T-helper 22 cell (primary cell): Measurements from ENCODE around the gene GPR78.
"Not testable (repeated sequence)": the region's sequence is repeated elsewhere in the genome, so short reads cannot be mapped to it uniquely, and the experiment has no call there.

Source experiments
- DNase-seq: peaks from one replicate; pipeline ENCODE4 v3.0.0-alpha.2; 2020; ENCODE audit warnings: low read depth

Gene GPR78

DNA sequence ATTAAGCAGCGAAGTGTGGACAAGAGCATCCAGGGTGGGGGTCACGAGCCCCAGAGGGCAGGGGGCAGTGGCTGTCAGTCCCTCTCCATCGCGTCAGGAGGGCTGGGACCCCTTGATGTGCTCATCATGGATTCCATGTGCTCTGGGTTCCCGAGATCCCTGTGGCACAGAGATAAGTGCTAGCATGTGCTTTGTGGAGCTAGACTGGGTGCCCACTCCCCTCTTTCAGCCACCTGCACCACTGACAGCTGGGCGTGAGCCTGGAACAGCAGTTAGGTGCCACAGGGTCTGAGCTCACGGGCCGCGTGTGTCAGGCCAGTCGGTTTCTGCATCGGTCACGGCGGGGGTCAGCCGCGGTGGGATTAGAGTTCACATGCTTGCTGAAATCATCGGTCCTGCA lies 36.6 kb downstream of the GPR78 start:
- no peak for DNase-seq

DNA sequence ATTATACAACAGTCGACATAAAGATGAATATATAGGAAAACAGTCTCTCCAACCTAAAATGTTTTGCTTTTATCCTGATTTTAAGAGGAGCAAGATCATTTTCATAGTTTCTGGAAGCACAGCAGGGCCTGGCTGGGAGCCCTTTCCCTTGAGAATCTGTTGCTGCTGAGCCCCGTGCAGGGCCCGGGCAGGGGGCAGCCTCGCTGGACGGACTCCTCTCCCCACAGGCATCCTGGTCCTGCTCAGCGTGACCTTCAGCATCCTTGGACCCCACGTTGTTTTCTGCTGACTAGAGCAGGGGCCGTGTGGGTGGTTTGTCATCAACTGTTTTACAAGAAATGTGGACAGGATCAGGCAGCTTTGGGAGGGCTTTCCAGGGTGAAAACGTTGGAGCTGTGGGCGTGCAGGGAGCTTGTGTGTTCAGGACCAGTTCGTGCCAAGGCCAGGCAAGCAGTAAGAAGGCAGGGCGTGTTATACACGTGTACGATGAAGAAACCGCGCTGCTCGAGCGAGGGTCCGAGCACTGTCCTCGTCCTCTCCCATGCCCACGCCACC lies 37.4 kb downstream of the GPR78 start:
- DNase-seq: no peak

DNA sequence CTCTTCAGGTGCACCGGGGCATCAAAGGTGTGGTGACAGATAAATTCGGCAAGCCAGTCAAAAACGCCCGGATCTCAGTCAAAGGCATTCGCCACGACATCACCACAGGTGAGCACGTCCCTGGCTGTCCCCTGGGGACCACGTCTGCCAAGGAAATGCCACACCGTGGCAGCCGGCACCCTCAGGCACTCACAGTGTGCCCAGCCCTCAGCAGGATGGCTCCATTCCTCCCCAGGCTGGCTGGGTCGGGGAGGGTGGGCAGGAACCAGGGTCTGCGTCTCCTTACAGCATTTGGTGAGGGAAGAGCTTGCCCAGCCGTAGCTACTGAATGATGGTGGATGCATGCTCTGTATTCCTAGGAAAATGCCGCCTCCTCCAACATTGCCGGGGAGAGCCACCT lies 38.2 kb downstream of the GPR78 start:
- DNase-seq: no peak

DNA sequence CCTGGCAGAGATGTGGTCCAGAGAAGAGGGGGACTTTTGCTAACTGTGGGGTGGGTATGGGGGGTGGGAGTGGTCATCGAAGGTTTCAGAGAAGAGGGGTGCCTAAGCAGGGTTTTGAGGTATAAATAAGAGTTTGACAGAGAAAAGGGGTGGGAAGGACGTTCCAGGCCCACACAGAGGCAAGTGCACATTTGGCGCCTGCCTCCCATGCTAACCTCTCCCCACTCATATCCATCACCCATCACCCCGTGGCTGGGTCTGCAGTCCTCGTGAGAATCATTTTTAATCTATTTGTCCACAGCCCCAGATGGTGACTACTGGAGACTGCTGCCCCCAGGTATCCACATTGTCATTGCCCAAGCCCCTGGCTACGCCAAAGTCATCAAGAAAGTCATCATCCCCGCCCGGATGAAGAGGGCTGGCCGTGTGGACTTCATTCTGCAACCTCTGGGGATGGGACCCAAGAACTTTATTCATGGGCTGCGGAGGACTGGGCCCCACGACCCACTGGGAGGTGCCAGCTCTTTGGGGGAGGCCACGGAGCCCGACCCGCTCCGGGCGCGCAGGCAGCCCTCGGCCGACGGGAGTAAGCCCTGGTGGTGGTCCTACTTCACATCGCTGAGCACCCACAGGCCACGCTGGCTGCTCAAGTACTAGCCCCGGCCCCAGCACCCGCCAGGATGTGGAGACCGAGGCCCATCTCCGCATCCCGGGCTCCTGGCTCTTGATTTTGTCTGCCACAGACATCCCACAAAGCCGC lies 38.9 kb downstream of the GPR78 start:
- DNase-seq: no peak

DNA sequence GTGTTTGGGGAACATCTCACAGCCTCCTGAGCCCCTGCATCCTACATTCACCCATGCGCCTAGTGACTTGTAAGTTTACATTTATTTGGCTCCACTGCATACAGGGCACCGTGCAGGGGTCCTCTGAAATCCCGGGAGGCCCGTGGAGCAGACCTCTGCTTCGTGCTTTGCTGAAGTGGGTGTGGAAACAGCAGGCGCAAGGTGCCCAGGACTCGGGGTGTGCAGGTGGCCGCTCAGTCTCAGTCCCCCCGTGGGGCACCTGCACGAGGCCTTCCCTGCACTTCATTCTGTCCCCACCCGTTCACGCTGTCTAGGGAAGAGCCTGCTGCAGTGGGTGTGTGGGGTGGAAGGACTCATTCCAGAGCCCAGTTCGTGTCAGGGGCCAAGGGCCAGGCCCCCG lies 40.9 kb downstream of the GPR78 start:
- not testable (repeated sequence) for DNase-seq

DNA sequence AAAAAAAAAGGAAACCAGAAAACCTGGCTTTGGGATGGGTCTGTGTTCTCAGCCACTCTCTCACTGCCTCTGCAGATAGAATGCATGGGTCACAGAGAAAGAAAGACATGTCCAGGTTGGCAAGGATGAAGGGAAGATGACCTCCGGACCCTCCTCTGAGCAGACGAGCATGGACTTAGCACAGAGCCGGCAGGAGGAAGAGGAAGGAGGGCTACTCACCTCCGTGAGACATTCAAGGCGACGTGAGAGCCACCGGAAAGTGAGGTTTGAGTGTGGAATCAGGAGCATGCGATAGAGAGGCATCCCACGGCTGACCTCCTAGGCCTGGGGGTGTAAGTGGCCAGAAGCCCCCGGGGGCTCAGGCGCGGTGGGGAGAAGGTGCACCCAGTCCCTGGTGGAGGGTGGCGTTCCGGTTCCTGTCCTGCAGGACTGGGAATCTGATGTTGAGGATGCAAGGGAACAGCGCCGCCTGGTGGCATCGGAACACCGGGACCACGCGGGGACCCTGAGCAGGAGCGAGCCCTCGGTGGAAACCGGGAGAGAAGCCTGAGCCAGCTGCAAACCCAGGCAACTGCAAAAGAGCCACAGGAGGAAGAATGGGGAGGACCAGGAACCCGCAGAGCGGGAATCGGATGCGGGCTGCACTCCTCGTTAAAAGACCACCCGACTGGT lies 44.5 kb downstream of the GPR78 start:
- not testable (repeated sequence) for DNase-seq

DNA sequence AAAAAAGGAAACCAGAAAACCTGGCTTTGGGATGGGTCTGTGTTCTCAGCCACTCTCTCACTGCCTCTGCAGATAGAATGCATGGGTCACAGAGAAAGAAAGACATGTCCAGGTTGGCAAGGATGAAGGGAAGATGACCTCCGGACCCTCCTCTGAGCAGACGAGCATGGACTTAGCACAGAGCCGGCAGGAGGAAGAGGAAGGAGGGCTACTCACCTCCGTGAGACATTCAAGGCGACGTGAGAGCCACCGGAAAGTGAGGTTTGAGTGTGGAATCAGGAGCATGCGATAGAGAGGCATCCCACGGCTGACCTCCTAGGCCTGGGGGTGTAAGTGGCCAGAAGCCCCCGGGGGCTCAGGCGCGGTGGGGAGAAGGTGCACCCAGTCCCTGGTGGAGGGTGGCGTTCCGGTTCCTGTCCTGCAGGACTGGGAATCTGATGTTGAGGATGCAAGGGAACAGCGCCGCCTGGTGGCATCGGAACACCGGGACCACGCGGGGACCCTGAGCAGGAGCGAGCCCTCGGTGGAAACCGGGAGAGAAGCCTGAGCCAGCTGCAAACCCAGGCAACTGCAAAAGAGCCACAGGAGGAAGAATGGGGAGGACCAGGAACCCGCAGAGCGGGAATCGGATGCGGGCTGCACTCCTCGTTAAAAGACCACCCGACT lies 50.2 kb downstream of the GPR78 start:
- not testable (repeated sequence) for DNase-seq

DNA sequence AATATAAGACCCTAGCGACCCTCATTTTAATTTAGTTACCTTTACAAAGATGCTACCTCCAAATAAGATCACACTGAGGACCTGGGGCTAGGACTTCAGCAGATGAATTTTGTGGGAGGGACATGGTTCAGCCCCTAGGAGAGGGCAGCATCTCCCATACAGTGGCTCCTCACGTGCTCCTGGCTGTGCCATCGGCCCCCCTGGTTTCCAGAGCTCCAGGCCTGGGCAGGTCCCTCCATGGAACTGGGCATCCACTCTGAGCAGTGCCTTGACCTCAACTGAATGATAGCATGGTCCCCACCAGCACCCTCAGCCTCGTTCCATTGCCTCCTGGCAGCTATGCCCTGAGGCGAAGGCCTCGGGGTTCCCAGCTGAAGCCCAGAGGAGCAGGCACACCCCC lies 51.7 kb downstream of the GPR78 start:
- DNase-seq: not testable (repeated sequence)

DNA sequence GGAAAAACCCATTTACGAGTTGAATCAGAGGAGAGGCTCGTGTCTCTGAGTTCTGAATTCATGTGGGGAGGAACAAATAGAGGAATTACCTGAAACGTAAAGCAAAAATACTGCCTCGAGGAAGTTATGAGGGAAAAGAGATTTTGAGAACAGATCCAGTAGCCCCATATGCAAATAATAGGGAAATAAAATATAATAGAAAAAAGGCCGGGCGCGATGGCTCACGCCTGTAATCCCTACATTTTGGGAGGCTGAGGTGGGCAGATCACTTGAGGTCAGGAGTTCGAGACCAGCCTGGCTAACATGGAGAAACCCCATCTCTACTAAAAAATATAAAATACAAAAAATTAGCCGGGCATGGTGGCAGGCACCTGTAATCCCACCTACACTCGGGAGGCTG lies 54.6 kb downstream of the GPR78 start:
- DNase-seq: not testable (repeated sequence)

DNA sequence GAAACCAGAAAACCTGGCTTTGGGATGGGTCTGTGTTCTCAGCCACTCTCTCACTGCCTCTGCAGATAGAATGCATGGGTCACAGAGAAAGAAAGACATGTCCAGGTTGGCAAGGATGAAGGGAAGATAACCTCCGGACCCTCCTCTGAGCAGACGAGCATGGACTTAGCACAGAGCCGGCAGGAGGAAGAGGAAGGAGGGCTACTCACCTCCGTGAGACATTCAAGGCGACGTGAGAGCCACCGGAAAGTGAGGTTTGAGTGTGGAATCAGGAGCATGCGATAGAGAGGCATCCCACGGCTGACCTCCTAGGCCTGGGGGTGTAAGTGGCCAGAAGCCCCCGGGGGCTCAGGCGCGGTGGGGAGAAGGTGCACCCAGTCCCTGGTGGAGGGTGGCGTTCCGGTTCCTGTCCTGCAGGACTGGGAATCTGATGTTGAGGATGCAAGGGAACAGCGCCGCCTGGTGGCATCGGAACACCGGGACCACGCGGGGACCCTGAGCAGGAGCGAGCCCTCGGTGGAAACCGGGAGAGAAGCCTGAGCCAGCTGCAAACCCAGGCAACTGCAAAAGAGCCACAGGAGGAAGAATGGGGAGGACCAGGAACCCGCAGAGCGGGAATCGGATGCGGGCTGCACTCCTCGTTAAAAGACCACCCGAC lies 55.8 kb downstream of the GPR78 start:
- not testable (repeated sequence) for DNase-seq
